Activated CD4-positive, CD25-positive, alpha-beta regulatory T cell treated with anti-CD3 and anti-CD28 coated beads, Interleukin-2, amount 50 U/mL, for 24 hours (primary cell): ENCODE measurements around the gene KRT78.
"Not testable (repeated sequence)": the region's sequence is repeated elsewhere in the genome, so short reads cannot be mapped to it uniquely, and the experiment has no call there.

Source experiments
- ATAC-seq, 2 donors: fragments of 150-1000 bp; cut with Tn5 transposase; one replicate each; pipeline ENCODE4 v1.10.0; 2021; ENCODE audit warnings: mild to moderate bottlenecking in 1 of 2, moderate library complexity in 1 of 2

KRT78 gene

DNA sequence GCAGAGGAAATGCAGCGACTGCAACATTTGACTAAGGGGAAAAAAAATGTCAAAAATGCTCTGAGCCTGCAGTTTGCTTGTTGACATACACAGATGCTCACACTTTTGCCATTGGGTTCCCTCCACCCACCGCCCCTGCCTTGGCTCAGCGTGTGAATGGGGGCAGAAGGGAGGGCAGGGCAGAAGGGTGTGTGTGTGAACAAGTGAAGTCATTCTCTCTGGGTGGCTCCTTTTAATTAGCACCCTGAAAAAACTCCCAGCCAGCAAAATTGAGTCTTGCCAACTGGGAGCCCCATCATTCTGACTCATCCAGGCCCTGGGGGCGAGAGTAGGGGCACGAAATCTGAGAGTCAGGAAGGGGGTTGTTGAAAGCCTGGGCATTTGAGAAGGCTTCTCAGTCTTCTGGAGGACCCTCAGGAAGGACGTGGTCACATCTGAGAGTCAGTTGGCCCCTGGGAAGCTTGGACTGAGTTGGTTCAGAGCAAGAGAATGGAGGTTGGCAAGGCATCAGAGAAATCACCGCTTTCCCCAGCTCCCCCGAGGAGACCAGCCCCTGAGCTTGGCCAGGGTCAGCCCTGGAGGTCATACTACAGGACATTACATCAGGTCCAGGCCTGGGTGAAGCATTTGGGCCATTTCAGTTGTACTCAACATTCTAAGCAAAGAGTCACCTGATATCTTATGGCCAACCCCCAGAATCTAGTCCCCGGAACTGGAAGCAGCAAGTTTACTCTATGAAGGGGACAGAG, 22.7 kb upstream of the KRT78 start:
- ATAC-seq, result no peak

DNA sequence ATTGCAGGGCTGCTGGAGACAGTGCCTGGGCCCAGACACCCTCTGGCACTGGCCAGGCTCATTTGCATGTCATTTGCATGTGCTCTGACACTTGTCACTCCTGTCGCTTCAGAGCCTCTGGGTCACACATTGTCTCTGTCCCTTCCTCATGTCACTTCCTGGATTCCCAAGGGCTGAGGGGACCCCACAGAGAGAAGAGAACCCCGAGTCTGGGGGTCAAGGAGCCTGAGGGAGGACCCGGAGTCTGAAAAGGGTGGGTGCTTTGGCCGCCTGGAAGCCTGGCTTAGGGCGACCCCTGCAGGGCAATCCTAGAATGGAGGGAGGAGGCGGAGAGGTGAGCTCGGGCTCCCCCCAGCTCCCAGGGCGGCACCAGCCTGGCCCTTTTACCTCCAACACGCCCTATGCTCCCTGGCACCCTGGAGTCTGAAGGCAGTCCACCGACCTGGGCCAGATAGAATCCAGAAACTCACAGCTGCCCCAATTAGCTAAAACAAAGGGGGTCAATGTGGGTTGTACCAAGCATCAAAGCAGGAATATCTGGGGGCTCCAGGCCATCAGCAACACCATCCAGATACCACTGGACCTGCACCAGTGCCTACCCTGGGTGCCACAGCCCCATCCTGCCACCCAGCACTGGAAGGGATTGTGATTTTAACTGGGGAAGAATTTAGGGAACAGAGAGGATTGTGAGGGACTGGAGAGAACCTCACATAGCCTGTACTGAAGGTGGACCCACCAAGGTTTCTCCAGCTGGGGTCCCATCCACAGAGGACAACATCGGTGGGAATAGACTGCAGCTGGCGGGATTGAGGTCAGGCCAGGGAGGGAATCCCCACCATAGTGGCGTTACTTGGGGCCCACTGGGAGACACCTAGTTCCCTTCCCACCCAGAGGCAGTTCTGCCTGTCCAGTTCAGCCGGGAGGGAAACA, 21.8 kb upstream of the KRT78 start:
- peak; percentile 27 to 34 for ATAC-seq

DNA sequence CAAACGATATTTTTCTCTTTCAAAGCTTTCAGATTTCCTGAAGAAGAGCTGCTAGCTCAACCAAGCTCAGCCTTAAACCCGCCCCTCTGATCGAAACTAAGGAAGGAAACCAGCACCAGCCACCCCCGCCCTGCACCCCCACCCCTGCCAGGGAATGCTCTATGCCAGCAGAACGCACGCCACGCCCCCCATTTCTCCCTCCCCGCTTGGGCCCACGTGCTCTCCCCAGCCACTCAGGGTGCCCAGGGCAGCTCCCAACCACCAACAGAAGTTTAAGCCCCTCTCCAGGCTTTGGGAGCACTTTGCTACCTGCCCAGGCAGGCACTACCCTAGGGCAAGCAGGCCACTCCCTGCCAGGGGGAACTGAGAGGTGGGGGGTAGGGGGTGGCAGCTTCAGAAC, 18.8 kb upstream of the KRT78 start:
- peak in 1 of 2 donors; percentile 21 for ATAC-seq

- ATAC-seq, result no peak
Measured at GRCh38 chr12:52867152-52867551, 18.4 kb upstream of the KRT78 start.

GRCh38 chr12:52865090-52865944, 16.5 kb upstream of the KRT78 start:
- no peak for ATAC-seq

DNA sequence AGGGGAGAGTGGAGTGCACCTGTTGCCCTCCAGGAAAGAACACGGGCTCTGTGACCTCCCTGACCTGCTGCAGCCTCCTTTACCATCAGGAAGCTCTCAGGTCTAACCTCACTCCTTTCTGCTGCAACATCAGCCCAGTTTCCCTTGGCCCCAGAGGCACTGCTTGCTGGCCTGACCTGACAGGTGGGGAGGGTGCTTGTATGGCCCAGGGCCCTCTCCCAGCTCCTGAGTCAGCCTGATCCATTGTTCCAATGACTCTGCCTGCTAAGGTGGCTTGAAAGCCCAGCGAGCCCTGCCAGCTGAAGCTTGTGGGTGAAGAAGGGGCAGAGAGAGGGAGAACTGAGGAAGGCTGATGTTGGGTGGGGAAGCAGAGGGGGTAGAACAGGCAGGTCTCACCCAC, 13.2 kb upstream of the KRT78 start:
- no peak for ATAC-seq

GRCh38 chr12:52861511-52861910, 12.7 kb upstream of the KRT78 start:
- ATAC-seq, result no peak

DNA sequence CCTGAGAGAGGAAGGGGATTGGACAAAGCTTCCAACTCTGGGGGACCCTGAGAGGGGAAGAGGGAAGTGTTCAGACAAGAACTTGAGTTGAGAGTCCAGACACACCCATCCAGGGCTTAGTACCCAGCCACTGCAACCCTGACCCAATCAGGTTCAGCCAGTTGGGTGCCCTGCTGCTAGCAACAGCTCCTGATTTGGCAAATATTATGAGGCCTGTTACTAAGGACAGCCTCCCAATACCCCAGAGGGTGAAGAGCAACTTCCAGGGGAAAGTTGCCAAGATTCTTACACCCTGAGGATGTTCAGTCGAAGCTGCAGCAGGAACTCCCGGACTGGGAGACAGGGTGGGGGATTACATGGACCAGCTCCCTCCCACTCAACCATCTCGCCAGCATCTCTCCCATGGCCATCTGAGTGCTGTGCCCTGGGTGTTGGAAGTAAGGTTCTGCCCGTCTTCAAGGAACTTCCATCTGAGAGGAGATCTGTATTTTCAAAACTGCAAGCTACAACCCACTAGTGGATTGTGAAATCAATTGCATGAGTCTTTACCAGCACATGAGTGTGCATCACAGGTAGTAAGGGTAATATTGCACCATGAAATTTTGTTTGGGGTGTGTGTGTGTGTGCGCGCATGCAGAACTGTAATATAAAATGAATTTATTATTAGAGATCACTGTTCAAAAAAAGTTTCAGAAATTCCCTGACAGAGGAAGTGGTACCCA, 11.5 kb upstream of the KRT78 start:
- no peak for ATAC-seq

GRCh38 chr12:52857500-52857899, 8.7 kb upstream of the KRT78 start:
- ATAC-seq, result no peak

GRCh38 chr12:52856787-52857186, 8.0 kb upstream of the KRT78 start:
- ATAC-seq, result no peak

GRCh38 chr12:52856077-52856476, 7.3 kb upstream of the KRT78 start:
- not testable (repeated sequence) for ATAC-seq

- no peak for ATAC-seq
Measured at GRCh38 chr12:52851787-52852186, 3.0 kb upstream of the KRT78 start.

- ATAC-seq, result no peak
Measured at GRCh38 chr12:52850681-52851080, 1.9 kb upstream of the KRT78 start.

DNA sequence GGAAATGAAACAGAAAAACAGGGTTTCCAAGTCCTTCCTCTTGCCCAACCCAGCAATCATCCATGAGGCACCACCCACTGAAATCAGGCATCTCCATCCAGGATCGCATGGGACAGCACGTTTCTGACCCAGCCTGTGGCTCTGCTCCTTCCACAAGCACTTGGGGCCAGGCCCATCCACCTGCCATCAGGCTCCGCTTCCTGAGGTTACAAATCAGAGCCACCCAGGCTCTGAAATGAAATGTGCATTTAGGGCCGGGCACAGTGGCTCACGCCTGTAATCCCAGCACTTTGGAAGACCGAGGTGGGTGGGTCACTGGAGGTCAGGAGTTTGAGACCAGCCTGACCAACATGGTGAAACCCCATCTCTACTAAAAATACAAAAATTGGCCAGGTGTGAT, 717 bp upstream of the KRT78 start:
- ATAC-seq, result no peak

DNA sequence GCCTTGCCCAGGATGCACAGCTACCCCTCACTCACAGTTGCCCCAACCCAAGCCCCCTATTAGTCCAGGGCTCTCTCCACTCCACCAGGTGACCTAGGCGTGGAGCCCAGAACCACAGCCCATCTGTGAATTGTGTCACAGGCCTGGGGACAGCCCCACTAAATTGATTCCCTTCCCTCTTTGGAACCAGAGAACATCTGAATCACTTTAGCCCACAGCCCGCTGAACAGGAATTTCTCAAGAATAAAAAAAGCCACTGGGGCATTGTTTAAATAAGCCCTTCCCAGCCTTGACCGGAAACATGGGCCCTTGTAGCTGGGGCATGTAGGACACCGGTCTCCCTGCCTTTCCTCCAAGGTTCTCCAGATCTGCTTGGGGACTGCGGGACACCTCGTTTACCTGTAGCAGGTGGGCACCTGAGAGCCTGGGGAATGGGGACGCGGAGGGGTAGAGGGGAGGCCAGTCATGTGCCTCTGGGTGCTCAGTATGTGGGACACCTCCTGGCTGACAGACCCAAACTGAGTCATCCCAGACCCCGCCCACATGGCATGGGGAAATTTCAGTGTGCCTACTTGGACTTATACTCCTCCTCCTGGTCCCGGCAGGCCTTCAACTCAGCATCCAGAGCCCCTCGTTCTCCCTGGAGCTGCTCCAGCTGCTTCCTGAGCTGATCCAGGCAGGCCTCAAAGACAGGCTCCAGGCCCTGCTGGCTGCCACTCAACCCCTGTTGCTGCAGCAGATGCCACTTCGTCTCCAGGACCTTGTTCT, 1.3 kb downstream of the KRT78 start:
- ATAC-seq, result no peak

- ATAC-seq, result no peak
Measured at GRCh38 chr12:52846356-52846970, 2.3 kb downstream of the KRT78 start.

DNA sequence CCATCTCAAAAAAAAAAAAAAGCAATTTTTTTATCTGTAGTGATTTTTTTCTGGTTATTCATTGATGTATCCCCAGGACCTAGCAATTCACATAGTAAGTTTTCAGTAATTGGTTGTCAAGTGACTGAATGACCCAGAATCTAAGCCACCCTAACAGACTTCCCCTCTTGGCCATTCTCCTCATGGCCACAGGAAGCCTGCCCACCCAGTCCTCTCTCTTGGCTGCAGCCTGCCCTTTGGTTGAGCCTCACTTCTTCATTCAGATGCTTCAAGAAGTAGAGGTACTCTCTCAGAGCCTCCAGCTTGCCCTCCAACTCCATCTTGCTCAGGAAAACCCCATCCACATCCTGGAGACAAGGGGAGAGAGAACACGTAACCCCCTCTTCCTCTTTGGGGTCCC, 2.8 kb downstream of the KRT78 start:
- no peak for ATAC-seq

- ATAC-seq, result no peak
Measured at GRCh38 chr12:52844386-52844785, 4.4 kb downstream of the KRT78 start.

GRCh38 chr12:52839436-52840105, 9.2 kb downstream of the KRT78 start:
- no peak for ATAC-seq
